SK-N-SH treated with all-trans-retinoic acid at 6 μM for 48 hours (cell line): Measurements from ENCODE around the gene LHFPL6.

ENCODE experiments used
- BACH2 ChIP-seq: fragments of 250-450 bp; sonication (Bioruptor Pico); IDR thresholded peaks from 2 replicates; pipeline ENCODE4 v1.9.0; 2021; ENCODE audit warnings: mild to moderate bottlenecking, borderline replicate concordance
- OSR1 ChIP-seq: fragments of 250-450 bp; sonication (Bioruptor Pico); IDR thresholded peaks from 2 replicates; pipeline ENCODE4 v1.8.0; 2022; ENCODE audit warnings: moderate library complexity, mild to moderate bottlenecking, inconsistent platforms
- PATZ1 ChIP-seq: fragments of 250-450 bp; sonication (Bioruptor Pico); IDR thresholded peaks from 2 replicates; pipeline ENCODE4 v1.8.0; 2020; ENCODE audit warnings: mild to moderate bottlenecking, moderate library complexity, borderline replicate concordance
- POU6F1 ChIP-seq: fragments of 250-450 bp; sonication (Bioruptor Pico); IDR thresholded peaks from 2 replicates; pipeline ENCODE4 v1.8.0; 2021; ENCODE audit warnings: low read depth, mild to moderate bottlenecking, moderate library complexity, borderline replicate concordance
- PPARA ChIP-seq: fragments of 250-450 bp; sonication (Bioruptor Pico); IDR thresholded peaks from 2 replicates; pipeline ENCODE4 v1.5.0; 2020; ENCODE audit warnings: mild to moderate bottlenecking, borderline replicate concordance
- TCF4 ChIP-seq: fragments of 250-450 bp; sonication (Bioruptor Pico); IDR thresholded peaks from 2 replicates; pipeline ENCODE4 v1.8.0; 2021; ENCODE audit warnings: mild to moderate bottlenecking, moderate library complexity, borderline replicate concordance
- ZFP30 ChIP-seq: fragments of 450-650 bp; formaldehyde crosslinking; IDR thresholded peaks from 2 replicates; pipeline ENCODE4 v1.5.0; 2022; ENCODE audit warnings: mild to moderate bottlenecking, moderate library complexity
- ZNF70 ChIP-seq: fragments of 450-650 bp; formaldehyde crosslinking; IDR thresholded peaks from 2 replicates; pipeline ENCODE4 v1.5.0; 2020; ENCODE audit warnings: mild to moderate bottlenecking, moderate library complexity
- ZNF8 ChIP-seq: fragments of 450-650 bp; formaldehyde crosslinking; IDR thresholded peaks from 2 replicates; pipeline ENCODE4 v1.5.0; 2020; ENCODE audit warnings: mild to moderate bottlenecking, moderate library complexity

GRCh38 chr13:39486758-39487157, 116.2 kb downstream of the LHFPL6 start:
- TF ChIP-seq OSR1 (no peak), PATZ1 (CRISPR knock-in tag) (no peak), ZFP30 (no peak), TCF4 (CRISPR knock-in tag) (no peak), BACH2 (CRISPR knock-in tag) (no peak), ZNF70 (CRISPR knock-in tag) (no peak), POU6F1 (CRISPR knock-in tag) (no peak), ZNF8 (CRISPR knock-in tag) (no peak), PPARA (CRISPR knock-in tag) (no peak)
